Erythroblast (primary cell): ENCODE results near the gene RNF180.

Experiments
- DNase-seq, 2 experiments: peaks; one replicate each; lab custom pipeline; 2025; lab: John Stamatoyannopoulos, UW
- GATA1 ChIP-seq: IDR thresholded peaks from 2 replicates; pipeline ENCODE4 v1.6.1; 2011; ENCODE audit warnings: low read depth, mild to moderate bottlenecking, control low read depth, low read length, moderate library complexity
- POLR2A ChIP-seq: IDR thresholded peaks from 2 replicates; pipeline ENCODE4 v1.6.1; 2011; ENCODE audit warnings: mild to moderate bottlenecking, low read length

Gene RNF180

GRCh38 chr5:64160201-64160600 is 5.4 kb upstream of the RNF180 start:
- TF ChIP-seq GATA1: no peak
- no peak for TF ChIP-seq POLR2A
- DNase-seq: no peak

GRCh38 chr5:64161420-64161819 is 4.2 kb upstream of the RNF180 start:
- TF ChIP-seq GATA1: no peak
- TF ChIP-seq POLR2A: no peak
- DNase-seq: no peak

GRCh38 chr5:64163135-64163534 is 2.5 kb upstream of the RNF180 start:
- no peak for DNase-seq

DNA sequence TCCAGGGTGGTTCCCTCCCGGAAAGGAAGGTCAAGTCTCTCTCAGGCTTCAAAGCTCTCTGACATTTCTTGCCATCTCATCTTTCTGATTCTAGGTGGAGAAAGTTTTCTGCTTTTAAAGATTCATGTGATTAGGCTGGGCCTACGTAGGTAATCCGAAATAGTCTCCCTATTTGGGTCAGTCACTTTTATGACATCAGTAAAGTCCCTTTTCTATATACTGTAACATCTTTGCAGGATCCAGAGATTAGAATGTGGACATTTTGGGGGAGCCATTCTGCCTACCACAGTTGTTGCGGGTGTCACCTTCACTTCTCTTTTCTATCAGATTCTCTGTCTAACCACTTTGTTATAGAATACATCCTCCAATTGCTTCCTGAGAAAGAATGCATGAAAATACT is 1.9 kb upstream of the RNF180 start:
- TF ChIP-seq POLR2A: no peak
- no peak for TF ChIP-seq GATA1
- DNase-seq: no peak

More at GRCh38 chr5:64163135-64163534, 2.5 kb upstream of the RNF180 start:
- TF ChIP-seq POLR2A (no peak), GATA1 (no peak)

DNA sequence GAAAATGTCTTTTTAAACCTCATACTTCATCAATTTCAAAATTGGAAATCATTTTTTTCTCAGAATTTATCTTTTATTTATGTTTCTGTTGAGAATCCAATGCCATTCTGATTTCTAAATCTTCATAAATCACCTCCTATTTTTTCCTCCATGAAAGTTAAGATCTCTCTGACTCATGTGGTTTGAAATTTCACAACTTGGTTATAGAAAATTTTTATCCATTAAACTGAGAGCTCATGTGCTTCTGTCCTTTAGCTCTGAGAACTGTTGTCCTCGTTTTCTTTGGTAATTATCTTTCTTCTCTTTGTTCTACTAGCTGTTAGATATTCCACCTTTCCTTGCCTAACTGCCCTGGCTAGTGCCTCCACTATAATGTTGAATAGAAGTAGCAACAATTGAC is 1.5 kb upstream of the RNF180 start:
- TF ChIP-seq GATA1 (no peak), POLR2A (no peak)
- DNase-seq: no peak

- TF ChIP-seq GATA1 (no peak), POLR2A (no peak)
- DNase-seq: no peak
Measured at GRCh38 chr5:64165160-64165499, 513 bp upstream of the RNF180 start.

DNA sequence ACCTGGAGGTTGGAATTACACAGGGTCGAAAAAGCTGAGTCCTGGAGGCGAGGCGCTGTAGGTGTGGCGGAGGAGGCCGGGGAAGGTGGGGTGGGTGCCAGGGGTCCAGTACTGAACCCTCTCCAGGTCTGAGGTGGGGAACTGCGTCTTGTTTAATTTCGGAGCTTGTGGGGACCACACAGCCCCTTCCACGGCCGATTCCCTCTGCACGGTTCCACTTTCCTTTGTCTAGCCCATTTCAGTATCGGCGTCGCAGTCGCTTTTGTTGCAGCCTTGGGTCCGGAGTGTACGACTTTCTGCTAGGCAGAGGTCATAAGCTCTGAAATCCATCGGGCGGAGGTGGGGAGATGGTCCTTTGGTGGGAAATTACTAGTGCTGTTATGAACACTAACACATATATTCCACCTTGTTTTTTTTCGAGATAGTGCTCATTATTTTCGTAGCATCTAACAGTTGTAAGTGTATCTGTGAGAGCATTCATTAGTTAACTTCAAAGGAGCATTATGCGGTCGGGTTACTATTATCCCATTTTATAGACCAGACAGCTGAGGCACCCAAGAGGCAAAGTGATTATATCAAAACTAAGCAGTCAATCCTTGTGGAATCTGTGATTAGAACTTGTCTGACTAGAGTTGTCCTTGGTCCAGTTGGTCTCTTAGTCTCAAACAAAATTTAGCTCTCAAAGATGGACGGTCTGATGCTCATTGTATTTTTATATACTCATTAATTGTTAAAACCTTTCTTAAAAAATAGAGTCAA is 737 bp downstream of the RNF180 start:
- no peak for TF ChIP-seq POLR2A
- no peak for TF ChIP-seq GATA1
- no peak for DNase-seq

GRCh38 chr5:64176301-64176700 is 10.7 kb downstream of the RNF180 start:
- no peak for DNase-seq
- no peak for TF ChIP-seq POLR2A
- no peak for TF ChIP-seq GATA1

- DNase-seq: no peak
Measured at GRCh38 chr5:64180661-64181343, 15.2 kb downstream of the RNF180 start.

GRCh38 chr5:64181440-64181839 is 15.8 kb downstream of the RNF180 start:
- no peak for DNase-seq
- TF ChIP-seq GATA1: no peak
- TF ChIP-seq POLR2A: no peak

More at GRCh38 chr5:64180661-64181343, 15.2 kb downstream of the RNF180 start:
- TF ChIP-seq GATA1 (no peak), POLR2A (no peak)

- DNase-seq: no peak
Measured at GRCh38 chr5:64183956-64184355, 18.3 kb downstream of the RNF180 start.

DNA sequence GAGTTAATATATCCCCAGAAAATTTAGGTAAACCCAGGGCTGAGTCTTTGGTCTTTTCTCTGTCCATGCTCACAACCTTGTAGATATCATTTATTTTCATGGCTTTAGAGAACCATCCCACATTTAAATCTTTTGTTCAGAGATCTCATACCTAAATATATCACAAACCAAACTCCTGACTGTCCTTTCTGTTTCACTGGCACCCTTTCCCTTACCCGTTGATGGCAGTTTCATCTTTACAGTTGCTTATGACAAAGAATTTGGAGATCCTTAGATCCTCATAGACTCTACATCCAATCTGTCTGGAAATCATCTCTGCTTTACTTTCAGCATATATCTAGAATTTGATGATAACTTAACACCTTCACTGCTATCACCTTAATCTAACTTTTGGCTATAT is 19.2 kb downstream of the RNF180 start:
- TF ChIP-seq GATA1 (no peak), POLR2A (no peak)
- no peak for DNase-seq

More at GRCh38 chr5:64183956-64184355, 18.3 kb downstream of the RNF180 start:
- TF ChIP-seq GATA1: no peak
- no peak for TF ChIP-seq POLR2A

DNA sequence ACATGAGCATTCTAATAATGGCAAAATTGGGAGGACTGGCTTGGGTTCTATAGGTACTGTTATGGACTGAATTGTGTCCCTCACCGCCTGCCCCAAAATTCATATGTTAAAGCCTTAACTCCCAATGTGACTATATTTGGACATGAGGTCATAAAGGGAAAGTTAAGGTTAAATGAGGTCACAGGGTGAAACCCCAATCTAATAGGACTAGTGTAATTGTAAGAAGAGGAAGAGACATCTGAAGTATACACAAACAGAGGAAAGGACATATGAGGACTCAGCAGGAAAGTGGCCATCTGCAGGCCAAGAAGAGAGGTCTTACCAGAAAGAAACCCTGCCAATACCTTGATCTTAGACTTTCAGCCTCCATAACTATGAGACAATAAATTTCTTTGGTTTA is 23.1 kb downstream of the RNF180 start:
- DNase-seq: no peak

DNA sequence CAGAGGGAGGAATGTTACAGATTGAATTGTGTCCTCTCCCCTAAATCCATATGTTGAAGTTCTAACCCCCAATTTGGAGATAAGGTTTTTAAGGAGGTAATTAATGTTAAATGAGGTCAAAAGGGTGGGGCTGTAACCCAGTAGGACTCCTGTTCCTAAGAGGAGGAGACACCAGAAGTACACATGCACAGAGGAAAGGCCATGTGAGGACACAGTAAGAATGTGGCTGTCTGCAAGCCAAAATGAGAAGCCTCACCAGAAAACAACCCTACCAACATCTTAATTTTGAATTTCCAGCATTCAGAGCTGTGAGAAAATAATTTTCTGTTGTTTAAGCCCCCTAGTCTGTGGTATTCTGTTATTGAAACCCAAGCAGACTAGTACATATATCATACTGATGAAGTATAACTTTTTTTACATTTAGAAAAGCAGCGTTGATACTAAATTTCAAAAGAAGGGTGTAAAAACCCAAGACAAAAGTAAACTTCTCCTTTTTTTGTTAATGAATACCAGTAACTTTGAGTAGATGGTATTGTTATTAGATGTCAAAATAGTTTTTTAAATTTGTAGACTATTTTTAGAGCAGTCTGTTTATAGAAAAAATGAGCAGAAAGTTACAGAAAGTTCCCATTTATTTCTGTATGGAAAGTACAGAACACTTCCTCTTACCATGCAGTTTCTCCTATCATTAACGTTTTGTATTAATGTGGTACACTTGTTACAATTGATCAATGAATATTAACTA is 25.1 kb downstream of the RNF180 start:
- TF ChIP-seq POLR2A (no peak), GATA1 (no peak)

More for the DNA sequence above, 23.1 kb downstream of the RNF180 start:
- TF ChIP-seq POLR2A: no peak
- no peak for TF ChIP-seq GATA1

More for the DNA sequence above, 25.1 kb downstream of the RNF180 start:
- DNase-seq: no peak
